ENCODE data around the gene BRAF.
"Not testable (repeated sequence)": the region's sequence is repeated elsewhere in the genome, so short reads cannot be mapped to it uniquely, and the experiment has no call there.

Gene BRAF

GRCh38 chr7:140771826-140772225 lies 152.9 kb downstream of the BRAF start:
- no peak for DNase-seq (ENCODE audit: low read depth in 2 of 2)

GRCh38 chr7:140769852-140770251 lies 154.9 kb downstream of the BRAF start:
- DNase-seq (ENCODE audit: low read depth in 2 of 2): no peak

GRCh38 chr7:140767418-140767817 lies 157.3 kb downstream of the BRAF start:
- DNase-seq (ENCODE audit: low read depth in 2 of 2): no peak

- DNase-seq (ENCODE audit: low read depth in 2 of 2): not testable (repeated sequence)
Measured at GRCh38 chr7:140765441-140765840, 159.3 kb downstream of the BRAF start.

GRCh38 chr7:140763166-140763565 lies 161.6 kb downstream of the BRAF start:
- not testable (repeated sequence) for DNase-seq (ENCODE audit: low read depth in 2 of 2)

- not testable (repeated sequence) for DNase-seq (ENCODE audit: low read depth in 2 of 2)
Measured at GRCh38 chr7:140761375-140761774, 163.4 kb downstream of the BRAF start.

- DNase-seq (ENCODE audit: low read depth in 2 of 2): no peak
Measured at GRCh38 chr7:140754506-140754905, 170.2 kb downstream of the BRAF start.

- no peak for DNase-seq (ENCODE audit: low read depth in 2 of 2)
Measured at GRCh38 chr7:140752533-140752932, 172.2 kb downstream of the BRAF start.

- DNase-seq (ENCODE audit: low read depth in 2 of 2): no peak
Measured at GRCh38 chr7:140746751-140747150, 178.0 kb downstream of the BRAF start.

- DNase-seq (ENCODE audit: low read depth in 2 of 2): no peak
Measured at GRCh38 chr7:140745266-140746058, 179.3 kb downstream of the BRAF start.

GRCh38 chr7:140744005-140744404 lies 180.7 kb downstream of the BRAF start:
- DNase-seq (ENCODE audit: low read depth in 2 of 2): no peak

GRCh38 chr7:140743255-140743654 lies 181.5 kb downstream of the BRAF start:
- DNase-seq (ENCODE audit: low read depth in 2 of 2): not testable (repeated sequence)

- DNase-seq (ENCODE audit: low read depth in 2 of 2): no peak
Measured at GRCh38 chr7:140738280-140738679, 186.4 kb downstream of the BRAF start.

- DNase-seq (ENCODE audit: low read depth in 2 of 2): no peak
Measured at GRCh38 chr7:140734729-140735128, 190.0 kb downstream of the BRAF start.

GRCh38 chr7:140734096-140734495 lies 190.6 kb downstream of the BRAF start:
- DNase-seq (ENCODE audit: low read depth in 2 of 2): no peak

- DNase-seq (ENCODE audit: low read depth in 2 of 2): no peak
Measured at GRCh38 chr7:140732416-140732815, 192.3 kb downstream of the BRAF start.

GRCh38 chr7:140726281-140726680 lies 198.4 kb downstream of the BRAF start:
- no peak for DNase-seq (ENCODE audit: low read depth in 2 of 2)

GRCh38 chr7:140724706-140725105 lies 200.0 kb downstream of the BRAF start:
- no peak for DNase-seq (ENCODE audit: low read depth in 2 of 2)

GRCh38 chr7:140723574-140723973 lies 201.2 kb downstream of the BRAF start:
- DNase-seq (ENCODE audit: low read depth in 2 of 2): no peak

GRCh38 chr7:140723006-140723405 lies 201.7 kb downstream of the BRAF start:
- DNase-seq (ENCODE audit: low read depth in 2 of 2): no peak

GRCh38 chr7:140722254-140722653 lies 202.5 kb downstream of the BRAF start:
- no peak for DNase-seq (ENCODE audit: low read depth in 2 of 2)

- no peak for DNase-seq (ENCODE audit: low read depth in 2 of 2)
Measured at GRCh38 chr7:140719721-140720120, 205.0 kb downstream of the BRAF start.

- DNase-seq (ENCODE audit: low read depth in 2 of 2): no peak
Measured at GRCh38 chr7:140714331-140715040, 210.2 kb downstream of the BRAF start.

Data from activated CD8-positive, alpha-beta memory T cell treated with anti-CD3 and anti-CD28 coated beads for 4 hours (primary cell).